CD14-positive monocyte (primary cell): ENCODE measurements around the gene STK32B. TPM values are rescaled to one million over a fixed set of nuclear protein-coding genes. Genes with fewer than 3 reads are reported as not detected.

Source experiments
- DNase-seq, 3 donors: peaks; one replicate each; pipeline ENCODE4 v3.0.0-alpha.2; 2011 to 2022
- H2AFZ ChIP-seq: 2 replicates; pipeline ENCODE4 v1.6.0; 2012; ENCODE audit warnings: mild to moderate bottlenecking, low read depth, low read length, inconsistent platforms; ENCODE audit not compliant: insufficient read depth, poor library complexity, severe bottlenecking
- H3K27ac ChIP-seq, 2 donors: 1 replicate in 1 of 2; 2 replicates in 1 of 2; pipeline ENCODE4 v1.5.1; 2012 to 2013; ENCODE audit warnings: low read length in 2 of 2, control low read depth in 1 of 2, inconsistent platforms in 1 of 2, low read depth in 1 of 2, mild to moderate bottlenecking in 1 of 2
- H3K27me3 ChIP-seq, 2 donors: one replicate each; pipeline versions ENCODE4 v1.6.0 to v1.6.1; 2011 to 2013; ENCODE audit warnings: low read length in 2 of 2; ENCODE audit not compliant: control insufficient read depth in 2 of 2, insufficient read depth in 2 of 2
- H3K36me3 ChIP-seq, 2 donors: replicated peaks in 1 of 2; 1 replicate in 1 of 2; 2 replicates in 1 of 2; pipeline versions ENCODE4 v1.5.1 to v1.6.1; 2012 to 2013; ENCODE audit warnings: low read length in 2 of 2, control low read depth in 1 of 2, inconsistent platforms in 1 of 2, mild to moderate bottlenecking in 1 of 2; ENCODE audit not compliant: insufficient read depth in 2 of 2, control insufficient read depth in 1 of 2
- H3K4me1 ChIP-seq, 2 donors: 1 replicate in 1 of 2; 2 replicates in 1 of 2; pipeline versions ENCODE4 v1.5.1 to v1.6.1; 2012 to 2013; ENCODE audit warnings: low read length in 2 of 2, control low read depth in 1 of 2, inconsistent platforms in 1 of 2, mild to moderate bottlenecking in 1 of 2, moderate library complexity in 1 of 2; ENCODE audit not compliant: insufficient read depth in 2 of 2, control insufficient read depth in 1 of 2
- H3K4me2 ChIP-seq: replicated peaks from 2 replicates; pipeline ENCODE3; 2012; ENCODE audit warnings: low read length, moderate library complexity, mild to moderate bottlenecking; ENCODE audit not compliant: poor library complexity, severe bottlenecking; ENCODE audit errors: extremely low read depth
- H3K4me3 ChIP-seq, 3 experiments: fragments of 200-600 bp in 1 of 3; sonication (generic) in 1 of 3; replicated peaks in 1 of 3; 1 replicate in 2 of 3; 2 replicates in 1 of 3; pipeline ENCODE4 v1.5.1; 2011 to 2013; ENCODE audit warnings: low read length in 3 of 3, mild to moderate bottlenecking in 3 of 3, control low read depth in 2 of 3, low read depth in 2 of 3, inconsistent platforms in 1 of 3, moderate library complexity in 1 of 3
- H3K79me2 ChIP-seq: 2 replicates; pipeline ENCODE4 v1.6.0; 2012; ENCODE audit warnings: mild to moderate bottlenecking, control low read depth, inconsistent platforms, low read length, moderate library complexity; ENCODE audit not compliant: insufficient read depth
- H3K9ac ChIP-seq: 2 replicates; pipeline ENCODE4 v1.6.0; 2017; ENCODE audit warnings: low read length, mild to moderate bottlenecking; ENCODE audit not compliant: insufficient read depth, poor library complexity, severe bottlenecking
- H3K9me3 ChIP-seq, 2 donors: replicated peaks in 1 of 2; 1 replicate in 1 of 2; 2 replicates in 1 of 2; pipeline versions ENCODE4 v1.5.1 to v1.6.1; 2012 to 2013; ENCODE audit warnings: low read length in 2 of 2, control low read depth in 1 of 2; ENCODE audit not compliant: control insufficient read depth in 1 of 2, insufficient read depth in 1 of 2
- H4K20me1 ChIP-seq: 2 replicates; pipeline ENCODE4 v1.6.0; 2012; ENCODE audit warnings: mild to moderate bottlenecking, low read length, control low read depth, moderate library complexity; ENCODE audit not compliant: insufficient read depth
- H3K27ac Mint-ChIP-seq, 7 donors: one replicate each; pipeline ENCODE4 v1.8.0; 2020; ENCODE audit warnings: mild to moderate bottlenecking in 7 of 7, mixed read lengths in 7 of 7, moderate library complexity in 6 of 7, inconsistent platforms in 2 of 7
- H3K27me3 Mint-ChIP-seq, 3 donors: one replicate each; pipeline ENCODE4 v1.8.0; 2021 to 2022; ENCODE audit warnings: low read depth in 3 of 3, mild to moderate bottlenecking in 3 of 3, mixed read lengths in 3 of 3, moderate library complexity in 3 of 3, inconsistent platforms in 1 of 3
- H3K36me3 Mint-ChIP-seq, 2 donors: one replicate each; pipeline ENCODE4 v1.8.0; 2020; ENCODE audit warnings: mixed read lengths in 2 of 2, inconsistent platforms in 1 of 2, mild to moderate bottlenecking in 1 of 2
- H3K4me1 Mint-ChIP-seq: one replicate; pipeline ENCODE4 v1.8.0; 2020; ENCODE audit warnings: mild to moderate bottlenecking, mixed read lengths
- H3K4me3 Mint-ChIP-seq, 2 donors: one replicate each; pipeline ENCODE4 v1.8.0; 2020; ENCODE audit warnings: mild to moderate bottlenecking in 2 of 2, mixed read lengths in 2 of 2, moderate library complexity in 1 of 2
- H3K9me3 Mint-ChIP-seq, 7 donors: one replicate each; pipeline ENCODE4 v1.8.0; 2020 to 2022; ENCODE audit warnings: mixed read lengths in 7 of 7, mild to moderate bottlenecking in 6 of 7, moderate library complexity in 6 of 7, inconsistent platforms in 2 of 7
- CTCF ChIP-seq: fragments of 200-600 bp; IDR thresholded peaks from one replicate; pipeline ENCODE4 v1.8.0; 2022; ENCODE audit warnings: antibody characterized with exemption, mild to moderate bottlenecking
- WGBS: methylation state at CpG from one replicate; pipeline ENCODE4 v1.1.5; 2013; ENCODE audit warnings: missing lambda C conversion rate; ENCODE audit not compliant: insufficient coverage; 5-methylcytosine and 5-hydroxymethylcytosine counted together
- intact Hi-C, 2 donors: fragments of 100-400 bp; cut with micrococcal nuclease; formaldehyde crosslinking; loops; one replicate each; pipeline versions ENCODE4 v1.15.0 to v1.15.1; 2023
- polyA plus RNA-seq, 3 donors: library from polyadenylated mRNA; depleted of rRNA in 1 of 3; unstranded in 2 of 3; stranded (reverse) in 1 of 3; fragments of 300-500 nt in 2 of 3; fragments of >200 nt in 1 of 3; fragmentation: Illumina TruSeq in 2 of 3; gene quantifications; 1 replicate in 2 of 3; 2 replicates in 1 of 3; pipeline ENCODE4 v1.2.3, GENCODE V29; 2012 to 2021

STK32B gene
- polyA plus RNA-seq, 3 donors = 0.61 to 1.7 (median 0.75) TPM

- DNase-seq = no peak
Observed at GRCh38 chr4:5337731-5338130, 286.5 kb downstream of the STK32B start.

DNA sequence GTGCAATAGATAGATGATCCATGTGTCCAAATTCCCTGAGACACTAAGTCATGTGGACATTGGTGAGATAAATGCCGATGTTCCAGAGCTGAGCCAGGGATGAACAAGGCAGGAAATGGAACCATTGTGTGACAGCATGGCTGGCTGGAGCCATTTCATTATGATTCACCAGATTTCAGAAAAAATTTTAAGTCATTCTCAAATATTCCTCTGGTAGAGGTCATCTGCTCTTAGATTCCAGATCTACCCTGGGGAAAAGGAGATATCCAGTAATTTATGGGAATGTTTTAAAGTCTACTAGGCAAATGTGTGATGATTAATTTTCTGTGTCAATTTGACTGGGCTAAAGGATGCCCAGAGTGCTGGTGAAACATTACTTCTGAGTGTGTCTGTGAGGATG, 287.3 kb downstream of the STK32B start:
- H3K9me3 ChIP-seq = no peaks in the 10 kb centered on the region
- H3K27me3 ChIP-seq = no peaks in the 10 kb centered on the region
- no peaks in the 10 kb centered on the region for H3K36me3 ChIP-seq
- DNase-seq = no peak
- H3K4me2 ChIP-seq = no peak overlapping the region
- H3K4me3 ChIP-seq = no peak overlapping the region
- H3K4me1 ChIP-seq = no peaks in the 10 kb centered on the region
- no peak overlapping the region for H3K27ac ChIP-seq
- peaks cover 0 to 13% (median 3%) of the 10 kb centered on the region in 7 donors for H3K9me3 Mint-ChIP-seq
- H4K20me1 ChIP-seq = no peaks in the 10 kb centered on the region
- TF ChIP-seq CTCF = no peak
- no peak overlapping the region for H2AFZ ChIP-seq
- intact Hi-C loops = no loop called here
- peaks cover 3% of the 10 kb centered on the region in 2 donors for H3K36me3 Mint-ChIP-seq
- H3K9ac ChIP-seq = no peak overlapping the region
- no peak overlapping the region for H3K27ac Mint-ChIP-seq
- peaks cover 5% of the 10 kb centered on the region for H3K4me1 Mint-ChIP-seq
- H3K79me2 ChIP-seq = no peaks in the 10 kb centered on the region
- H3K4me3 Mint-ChIP-seq = no peak overlapping the region
- H3K27me3 Mint-ChIP-seq = no peaks in the 10 kb centered on the region
- no CpG with 5 or more reads among the region's 1 CpG for WGBS

More at GRCh38 chr4:5337731-5338130, 286.5 kb downstream of the STK32B start:
- Mint-ChIP-seq H3K4me1 (peaks cover 5% of the 10 kb centered on the region), H3K27me3 (no peaks in the 10 kb centered on the region), H3K4me3 (no peak overlapping the region), H3K36me3 (peaks cover 3% of the 10 kb centered on the region in 2 donors), H3K27ac (no peak overlapping the region), H3K9me3 (peaks cover 0 to 14% (median 3%) of the 10 kb centered on the region in 7 donors)
- Histone ChIP-seq H3K36me3 (no peaks in the 10 kb centered on the region), H3K27ac (no peak overlapping the region), H2AFZ (no peak overlapping the region), H3K9ac (no peak overlapping the region), H3K4me1 (no peaks in the 10 kb centered on the region), H3K27me3 (no peaks in the 10 kb centered on the region), H3K4me3 (no peak overlapping the region), H3K9me3 (no peaks in the 10 kb centered on the region), H3K79me2 (no peaks in the 10 kb centered on the region), H4K20me1 (no peaks in the 10 kb centered on the region), H3K4me2 (no peak overlapping the region)
- TF ChIP-seq CTCF = no peak
- intact Hi-C loops = no loop called here
- 40% methylated on average over 1 of the region's 2 CpGs for WGBS
